Activated CD4-positive, alpha-beta T cell treated with anti-CD3 and anti-CD28 coated beads, Interleukin-2, amount 10 ng/mL, durations not matched to agents 7 days and 5 days (primary cell): Measurements from ENCODE around the gene TAF11L13. TPM values are rescaled to one million over a fixed set of nuclear protein-coding genes. Genes with fewer than 3 reads are reported as not detected.
"Not testable (repeated sequence)": the region's sequence is repeated elsewhere in the genome, so short reads cannot be mapped to it uniquely, and the experiment has no call there.

Source experiments
- CTCF ChIA-PET: fragments of 350-600 bp; sonication (Branson Sonifier 250); formaldehyde crosslinking; loops from one replicate; lab custom pipeline; 2021; ENCODE audit warnings: antibody characterized with exemption; lab: Charles Lee
- POLR2A ChIA-PET: fragments of 350-600 bp; sonication (Branson Sonifier 250); formaldehyde crosslinking; loops from one replicate; lab custom pipeline; 2021; ENCODE audit warnings: antibody characterized with exemption; lab: Charles Lee
- DNase-seq: peaks from one replicate; pipeline ENCODE4 v3.0.0-alpha.2; 2020
- H3K27ac Mint-ChIP-seq: one replicate; pipeline ENCODE4 v1.8.0; 2021; ENCODE audit warnings: mild to moderate bottlenecking, moderate library complexity, mixed read lengths
- H3K27me3 Mint-ChIP-seq: one replicate; pipeline ENCODE4 v1.8.0; 2021; ENCODE audit warnings: mixed read lengths
- H3K36me3 Mint-ChIP-seq: one replicate; pipeline ENCODE4 v1.8.0; 2021; ENCODE audit warnings: low read depth, mixed read lengths
- H3K4me1 Mint-ChIP-seq: one replicate; pipeline ENCODE4 v1.8.0; 2021; ENCODE audit warnings: mixed read lengths
- H3K4me3 Mint-ChIP-seq: one replicate; pipeline ENCODE4 v1.8.0; 2021; ENCODE audit warnings: mild to moderate bottlenecking, moderate library complexity, mixed read lengths
- H3K9me3 Mint-ChIP-seq: one replicate; pipeline ENCODE4 v1.8.0; 2021; ENCODE audit warnings: mixed read lengths
- total RNA-seq, 2 experiments: library from RNA; stranded (reverse); gene quantifications; one replicate each; pipeline ENCODE4 v1.2.3, GENCODE V29; 2021

TAF11L13 gene
- total RNA-seq, 2 experiments from 2014 or later: not detected

DNA sequence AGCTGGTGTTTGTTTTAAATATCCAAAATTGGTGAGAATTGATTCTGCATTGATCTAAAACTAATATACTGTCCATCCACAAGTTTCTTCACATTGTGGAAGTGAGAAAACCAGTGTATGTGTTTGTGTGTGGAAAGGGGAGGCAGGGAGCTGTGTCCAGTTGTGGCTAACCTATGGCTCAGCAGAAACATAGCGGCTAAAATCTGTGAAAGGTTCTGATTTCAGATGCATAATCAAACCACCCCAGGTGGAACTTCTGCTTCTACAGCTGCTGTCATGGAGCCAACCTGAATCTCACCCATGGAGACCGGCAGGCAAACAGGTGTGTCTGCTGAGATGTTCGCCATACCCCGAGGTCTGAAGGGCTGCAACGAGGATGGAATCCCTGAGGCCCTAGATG, 2.3 kb downstream of the TAF11L13 start, which contains the start of gene TAF11L14:
TSS of gene TAF11L14 (plus strand) at position 301 of the 400 bp plus-strand sequence.
- H3K9me3 Mint-ChIP-seq: peaks cover 4% of the 10 kb centered on the region
- CTCF ChIA-PET: no interaction called here
- no peaks in the 10 kb centered on the region for H3K27me3 Mint-ChIP-seq
- DNase-seq: no peak
- POLR2A ChIA-PET: no interaction called here
- no peak within 1 kb of the TSS for H3K4me3 Mint-ChIP-seq
- H3K4me1 Mint-ChIP-seq: no peaks in the 10 kb centered on the region
- H3K36me3 Mint-ChIP-seq: no peaks in the 10 kb centered on the region
- H3K27ac Mint-ChIP-seq: no peak within 1 kb of the TSS

DNA sequence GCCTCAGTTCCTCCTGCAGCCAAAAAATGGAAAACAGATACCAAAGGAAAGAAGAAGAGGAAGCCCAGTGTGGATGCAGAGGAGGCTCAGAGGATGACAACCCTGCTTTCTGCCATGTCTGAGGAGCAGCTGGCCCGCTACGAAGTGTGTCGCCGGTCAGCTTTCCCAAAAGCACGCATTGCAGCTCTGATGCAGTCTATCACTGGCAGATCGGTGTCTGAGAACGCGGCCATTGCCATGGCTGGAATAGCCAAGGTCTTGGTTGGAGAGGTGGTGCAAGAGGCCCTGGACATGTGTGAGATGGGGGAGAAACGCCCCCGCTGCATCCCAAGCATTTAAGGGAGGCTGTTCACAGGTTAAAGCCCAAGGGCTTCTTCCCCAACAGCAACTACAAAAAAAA, 17.3 kb downstream of the TAF11L13 start:
- H3K4me3 Mint-ChIP-seq, POLR2A ChIA-PET, DNase-seq, H3K4me1 Mint-ChIP-seq, H3K27ac Mint-ChIP-seq, H3K36me3 Mint-ChIP-seq, CTCF ChIA-PET, H3K27me3 Mint-ChIP-seq: not testable (repeated sequence)
- peaks cover 16% of the 10 kb centered on the region for H3K9me3 Mint-ChIP-seq

DNA sequence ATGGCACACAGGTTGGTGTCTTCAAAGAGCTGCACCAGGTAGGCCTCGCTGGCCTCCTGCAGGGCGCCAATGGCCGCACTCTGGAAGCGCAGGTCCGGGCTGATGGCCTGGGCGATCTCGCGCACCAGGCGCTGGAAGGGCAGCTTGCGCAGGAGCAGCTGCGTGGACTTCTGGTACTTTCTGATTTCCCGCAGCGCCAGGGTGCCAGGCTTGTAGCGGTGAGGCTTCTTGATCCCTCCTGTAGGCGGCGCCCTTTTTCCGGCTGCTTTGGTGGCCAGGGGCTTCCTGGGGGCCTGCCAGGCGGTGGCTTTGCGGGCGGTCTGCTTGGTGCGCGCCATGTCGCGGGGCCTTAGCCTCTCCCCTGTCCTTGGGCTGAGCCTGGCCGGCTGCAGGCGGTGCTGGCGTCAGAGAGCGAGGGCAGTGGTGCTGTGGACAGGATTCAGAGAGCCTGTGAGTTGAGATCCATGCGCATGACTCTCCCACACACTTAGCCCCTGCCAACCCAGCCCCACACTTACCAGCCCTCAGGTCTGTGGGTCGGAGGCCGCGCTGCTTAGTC, 23.4 kb downstream of the TAF11L13 start:
- DNase-seq, H3K4me3 Mint-ChIP-seq, H3K27ac Mint-ChIP-seq, H3K4me1 Mint-ChIP-seq, H3K36me3 Mint-ChIP-seq, H3K27me3 Mint-ChIP-seq, POLR2A ChIA-PET: not testable (repeated sequence)
- H3K9me3 Mint-ChIP-seq: peaks cover 12% of the 10 kb centered on the region
- CTCF ChIA-PET: interaction anchor here (0.6 kb wide), 1 partner anchor 1112 kb away, joined by 3 read pairs; no protein-coding TSS in a partner anchor

DNA sequence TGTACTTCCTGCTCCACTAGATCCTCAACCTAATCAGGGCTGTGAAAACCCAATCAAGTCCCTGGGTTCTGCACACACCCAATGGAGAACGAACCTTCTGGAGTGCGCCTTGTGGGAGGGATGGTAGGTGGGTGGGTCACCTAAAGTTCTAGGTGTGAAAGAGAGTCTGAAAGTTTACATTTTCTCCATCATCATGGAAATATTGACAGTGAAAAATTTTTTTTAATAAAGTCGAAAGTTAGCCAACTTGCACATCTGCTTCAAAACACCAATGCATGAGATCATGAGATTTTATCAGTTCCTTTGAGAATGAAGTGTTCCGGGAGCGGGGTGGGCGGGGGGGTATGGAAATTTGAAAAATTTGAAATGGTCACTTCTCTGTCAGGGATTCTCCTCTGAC, 24.0 kb downstream of the TAF11L13 start:
- no peak overlapping the region for H3K4me3 Mint-ChIP-seq
- CTCF ChIA-PET: no interaction called here

DNA sequence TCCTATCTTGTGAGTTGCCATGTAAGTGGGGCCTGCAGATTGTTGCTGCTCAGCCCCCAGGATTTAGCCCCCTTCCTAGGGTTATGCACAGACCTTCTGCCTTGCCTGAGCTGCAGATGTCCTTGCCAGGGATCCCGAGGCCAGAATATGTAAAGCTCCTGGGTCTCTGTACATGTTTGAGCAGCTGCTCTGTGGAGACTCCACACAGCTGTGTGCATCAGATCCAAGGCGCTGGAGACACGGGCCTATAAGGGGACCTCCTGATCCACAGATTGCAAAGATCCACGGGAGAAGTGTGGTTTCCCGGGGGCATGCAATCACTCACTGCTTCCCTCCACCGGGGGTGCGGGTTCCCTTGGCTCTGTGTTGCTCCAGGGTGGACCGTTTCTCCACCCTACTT, 31.3 kb downstream of the TAF11L13 start:
- POLR2A ChIA-PET: no interaction called here
- CTCF ChIA-PET: no interaction called here
- H3K9me3 Mint-ChIP-seq: peaks cover 13% of the 10 kb centered on the region
- no peak for DNase-seq
- no peaks in the 10 kb centered on the region for H3K36me3 Mint-ChIP-seq
- H3K4me1 Mint-ChIP-seq: no peaks in the 10 kb centered on the region
- H3K27ac Mint-ChIP-seq: no peak overlapping the region
- no peak overlapping the region for H3K4me3 Mint-ChIP-seq
- H3K27me3 Mint-ChIP-seq: no peaks in the 10 kb centered on the region

More for the DNA sequence above, 24.0 kb downstream of the TAF11L13 start:
- Mint-ChIP-seq H3K36me3 (no peaks in the 10 kb centered on the region), H3K9me3 (peaks cover 12% of the 10 kb centered on the region), H3K4me1 (no peaks in the 10 kb centered on the region), H3K27ac (no peak overlapping the region), H3K27me3 (no peaks in the 10 kb centered on the region)
- DNase-seq: no peak
- POLR2A ChIA-PET: no interaction called here

DNA sequence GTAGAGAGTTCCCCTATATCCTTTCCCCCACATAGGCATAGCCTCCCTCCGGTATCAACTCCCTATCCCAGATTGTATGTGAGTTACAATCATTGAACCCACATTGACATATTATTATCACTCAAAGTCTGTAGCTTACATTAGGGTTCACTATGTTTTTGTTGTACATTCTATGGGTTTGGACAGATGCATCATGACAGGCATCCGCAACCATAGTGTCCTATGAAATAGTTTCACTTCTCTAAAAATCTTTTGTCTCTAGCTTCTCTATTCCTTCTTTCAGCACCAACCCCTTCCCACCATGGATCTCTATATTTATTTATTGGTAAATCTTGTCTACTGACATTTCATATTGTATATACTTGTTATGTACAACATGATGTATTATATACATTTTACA, 33.9 kb downstream of the TAF11L13 start:
- CTCF ChIA-PET: interaction anchor here (0.6 kb wide), 1 partner anchor 20 kb away, joined by 3 read pairs; no protein-coding TSS in a partner anchor
- no peak for DNase-seq
- H3K9me3 Mint-ChIP-seq: peaks cover 15% of the 10 kb centered on the region
- H3K27ac Mint-ChIP-seq: no peak overlapping the region
- no peaks in the 10 kb centered on the region for H3K27me3 Mint-ChIP-seq
- H3K4me3 Mint-ChIP-seq: no peak overlapping the region
- POLR2A ChIA-PET: no interaction called here
- H3K36me3 Mint-ChIP-seq: no peaks in the 10 kb centered on the region
- H3K4me1 Mint-ChIP-seq: no peaks in the 10 kb centered on the region

DNA sequence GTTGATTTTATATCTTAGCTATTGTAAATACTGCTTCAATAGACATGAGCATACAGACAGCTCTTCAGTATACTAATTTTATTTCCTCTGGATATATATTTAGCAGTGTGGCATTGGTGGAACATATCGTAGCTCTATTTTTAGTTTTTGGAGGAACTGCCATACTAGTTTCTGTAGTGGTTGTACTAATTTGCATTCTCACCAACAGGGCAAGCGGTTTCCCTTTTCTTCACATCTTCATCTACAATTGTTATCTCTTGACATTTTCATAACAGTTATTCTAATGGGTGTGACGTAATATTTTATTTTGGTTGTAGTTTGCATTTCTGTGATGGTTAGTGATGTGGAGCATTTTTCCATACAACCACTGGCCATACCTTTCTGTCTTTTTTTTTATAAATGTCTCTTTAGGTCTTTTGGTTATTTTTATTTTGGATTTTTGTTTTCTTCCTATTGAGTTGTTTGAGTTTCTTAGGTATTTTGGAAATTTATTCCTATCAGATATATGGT, 34.9 kb downstream of the TAF11L13 start:
- ChIA-PET CTCF (no interaction called here), POLR2A (no interaction called here)
- Mint-ChIP-seq H3K27ac (no peak overlapping the region), H3K4me1 (no peaks in the 10 kb centered on the region), H3K27me3 (no peaks in the 10 kb centered on the region), H3K36me3 (no peaks in the 10 kb centered on the region), H3K9me3 (peaks cover 19% of the 10 kb centered on the region), H3K4me3 (no peak overlapping the region)
- no peak for DNase-seq

DNA sequence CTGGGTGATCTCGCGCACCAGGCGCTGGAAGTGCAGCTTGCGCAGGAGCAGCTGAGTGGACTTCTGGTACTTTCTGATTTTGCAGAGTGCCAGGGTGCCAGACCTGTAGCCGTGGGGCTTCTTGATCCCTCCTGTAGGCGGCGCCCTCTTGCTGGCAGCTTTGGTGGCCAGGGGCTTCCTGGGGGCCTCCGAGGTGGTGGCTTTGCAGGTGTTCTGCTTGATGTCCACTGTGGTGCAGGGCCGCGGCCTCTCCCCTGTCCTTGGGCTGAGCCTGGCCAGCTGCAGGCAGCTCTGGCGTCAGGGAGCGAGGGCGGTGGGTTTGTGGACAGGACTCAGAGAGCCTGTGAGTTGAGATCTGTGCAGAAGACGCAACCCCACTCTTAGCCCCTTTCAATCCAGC, 38.5 kb downstream of the TAF11L13 start:
- H3K4me1 Mint-ChIP-seq: no peaks in the 10 kb centered on the region
- H3K4me3 Mint-ChIP-seq: no peak overlapping the region
- CTCF ChIA-PET: interaction anchor here (0.6 kb wide), 1 partner anchor 51 kb away, joined by 4 read pairs; no protein-coding TSS in a partner anchor

DNA sequence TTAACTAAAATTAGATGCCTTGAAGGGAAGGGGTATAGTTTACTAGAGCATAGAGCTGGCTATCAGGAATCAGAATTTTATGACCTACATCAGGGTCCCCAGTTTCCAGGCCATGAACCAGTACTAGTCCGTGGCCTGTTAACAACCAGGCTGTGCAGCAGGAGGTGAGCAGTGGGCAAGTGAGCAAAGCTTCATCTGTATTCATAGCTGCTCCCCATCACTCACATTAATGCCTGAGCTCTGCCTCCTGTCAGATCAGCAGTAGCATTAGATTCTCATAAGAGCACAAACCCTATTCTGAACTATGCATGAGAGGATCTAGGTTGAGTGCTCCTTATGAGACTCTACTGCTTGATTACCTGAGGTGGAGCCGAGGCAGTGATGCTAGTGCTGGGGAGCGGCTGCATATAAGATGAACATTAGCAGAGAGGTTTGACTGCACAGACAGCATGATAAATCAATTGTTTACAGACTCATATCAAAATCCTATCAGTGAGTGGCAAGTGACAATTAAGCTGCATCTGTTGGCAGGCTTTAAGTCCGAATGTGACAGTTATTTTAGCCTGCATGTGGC, 47.0 kb downstream of the TAF11L13 start:
- Mint-ChIP-seq H3K4me1 (no peaks in the 10 kb centered on the region), H3K4me3 (no peak overlapping the region), H3K27me3 (no peaks in the 10 kb centered on the region), H3K36me3 (no peaks in the 10 kb centered on the region), H3K9me3 (peaks cover 4% of the 10 kb centered on the region), H3K27ac (no peak overlapping the region)
- CTCF ChIA-PET: no interaction called here
- POLR2A ChIA-PET: no interaction called here
- no peak for DNase-seq

More for the DNA sequence above, 38.5 kb downstream of the TAF11L13 start:
- no peaks in the 10 kb centered on the region for H3K36me3 Mint-ChIP-seq
- no peak overlapping the region for H3K27ac Mint-ChIP-seq
- H3K9me3 Mint-ChIP-seq: peaks cover 10% of the 10 kb centered on the region
- POLR2A ChIA-PET: no interaction called here
- H3K27me3 Mint-ChIP-seq: no peaks in the 10 kb centered on the region
- no peak for DNase-seq

DNA sequence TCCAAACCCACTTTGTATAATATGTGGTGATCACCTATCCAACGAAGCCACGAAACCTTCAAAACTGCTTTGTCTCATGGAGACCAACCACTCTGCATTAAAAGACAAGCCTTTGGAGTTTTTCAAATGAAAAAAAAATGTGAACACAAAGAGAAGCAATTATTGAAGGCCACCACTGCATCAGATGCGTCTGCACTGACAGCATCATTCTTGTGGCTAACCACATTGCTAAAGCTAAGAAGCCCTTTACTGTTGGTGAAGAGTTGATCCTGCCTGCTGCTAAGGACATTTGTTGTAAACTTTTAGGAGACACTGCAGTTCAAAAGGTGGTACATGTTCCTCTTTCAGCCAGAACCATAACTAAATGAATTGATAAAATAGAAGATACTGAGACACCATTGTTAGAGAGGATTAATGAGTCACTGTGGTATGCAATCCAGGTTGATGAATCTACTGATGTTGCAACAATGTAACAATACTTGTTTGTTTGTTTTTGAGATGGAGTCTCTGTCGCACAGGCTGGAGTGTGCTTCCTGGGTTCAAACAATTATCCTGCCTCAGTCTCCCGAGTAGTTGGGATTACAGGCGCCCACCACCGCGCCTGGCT, 47.8 kb downstream of the TAF11L13 start:
- no peak overlapping the region for H3K27ac Mint-ChIP-seq
- no peak for DNase-seq
- no peaks in the 10 kb centered on the region for H3K27me3 Mint-ChIP-seq
- POLR2A ChIA-PET: no interaction called here
- no peak overlapping the region for H3K4me3 Mint-ChIP-seq
- CTCF ChIA-PET: no interaction called here
- no peaks in the 10 kb centered on the region for H3K4me1 Mint-ChIP-seq
- H3K36me3 Mint-ChIP-seq: no peaks in the 10 kb centered on the region
- peaks cover 4% of the 10 kb centered on the region for H3K9me3 Mint-ChIP-seq

DNA sequence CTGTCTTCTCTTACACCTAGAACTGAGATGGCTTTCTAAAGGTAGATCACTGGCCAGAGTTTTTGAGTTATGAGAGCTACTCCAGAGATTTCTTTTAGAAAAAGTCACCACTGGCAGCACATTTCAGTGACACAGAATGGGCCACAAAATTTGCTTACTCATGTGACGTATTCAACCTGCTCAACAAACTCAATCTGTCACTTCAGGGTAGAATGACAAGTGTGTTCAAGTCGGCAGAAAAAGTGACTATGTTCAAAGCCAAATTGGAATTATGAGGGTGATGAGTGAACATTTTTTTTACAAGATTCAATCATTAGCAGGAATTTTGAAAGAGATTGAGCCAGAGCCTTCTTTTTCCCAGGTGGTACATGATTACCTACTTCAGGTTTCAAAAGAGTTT, 48.8 kb downstream of the TAF11L13 start:
- Mint-ChIP-seq H3K4me3 (no peak overlapping the region), H3K4me1 (no peaks in the 10 kb centered on the region), H3K27ac (no peak overlapping the region), H3K36me3 (no peaks in the 10 kb centered on the region), H3K9me3 (peaks cover 4% of the 10 kb centered on the region), H3K27me3 (no peaks in the 10 kb centered on the region)
- ChIA-PET CTCF (no interaction called here), POLR2A (no interaction called here)
- no peak for DNase-seq
